ENCODE data around the gene PCP2. TPM values are rescaled to one million over a fixed set of nuclear protein-coding genes. Genes with fewer than 3 reads are reported as not detected.

PCP2 gene
- total RNA-seq, 1 donor = not detected

- H3K4me3 ChIP-seq (ENCODE audit: low read depth, low read length) = no peak overlapping the region
- DNase-seq (ENCODE audit: low read depth) = peak; percentile 17
- TF ChIP-seq, protein P1, sequence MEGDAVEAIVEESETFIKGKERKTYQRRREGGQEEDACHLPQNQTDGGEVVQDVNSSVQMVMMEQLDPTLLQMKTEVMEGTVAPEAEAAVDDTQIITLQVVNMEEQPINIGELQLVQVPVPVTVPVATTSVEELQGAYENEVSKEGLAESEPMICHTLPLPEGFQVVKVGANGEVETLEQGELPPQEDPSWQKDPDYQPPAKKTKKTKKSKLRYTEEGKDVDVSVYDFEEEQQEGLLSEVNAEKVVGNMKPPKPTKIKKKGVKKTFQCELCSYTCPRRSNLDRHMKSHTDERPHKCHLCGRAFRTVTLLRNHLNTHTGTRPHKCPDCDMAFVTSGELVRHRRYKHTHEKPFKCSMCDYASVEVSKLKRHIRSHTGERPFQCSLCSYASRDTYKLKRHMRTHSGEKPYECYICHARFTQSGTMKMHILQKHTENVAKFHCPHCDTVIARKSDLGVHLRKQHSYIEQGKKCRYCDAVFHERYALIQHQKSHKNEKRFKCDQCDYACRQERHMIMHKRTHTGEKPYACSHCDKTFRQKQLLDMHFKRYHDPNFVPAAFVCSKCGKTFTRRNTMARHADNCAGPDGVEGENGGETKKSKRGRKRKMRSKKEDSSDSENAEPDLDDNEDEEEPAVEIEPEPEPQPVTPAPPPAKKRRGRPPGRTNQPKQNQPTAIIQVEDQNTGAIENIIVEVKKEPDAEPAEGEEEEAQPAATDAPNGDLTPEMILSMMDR (IDR thresholded peaks at IDR 0.05; ENCODE audit: insufficient read depth, low read length) = no peak
Measured at GRCh38 chr19:7603919-7604318, 29.6 kb downstream of the PCP2 start.

GRCh38 chr19:7602935-7603497 is 30.5 kb downstream of the PCP2 start:
- peak; percentile 13 for DNase-seq (ENCODE audit: low read depth)
- TF ChIP-seq, protein P1 (IDR thresholded peaks at IDR 0.05; ENCODE audit: insufficient read depth, low read length) = no peak
- H3K4me3 ChIP-seq (ENCODE audit: low read depth, low read length) = no peak overlapping the region

DNA sequence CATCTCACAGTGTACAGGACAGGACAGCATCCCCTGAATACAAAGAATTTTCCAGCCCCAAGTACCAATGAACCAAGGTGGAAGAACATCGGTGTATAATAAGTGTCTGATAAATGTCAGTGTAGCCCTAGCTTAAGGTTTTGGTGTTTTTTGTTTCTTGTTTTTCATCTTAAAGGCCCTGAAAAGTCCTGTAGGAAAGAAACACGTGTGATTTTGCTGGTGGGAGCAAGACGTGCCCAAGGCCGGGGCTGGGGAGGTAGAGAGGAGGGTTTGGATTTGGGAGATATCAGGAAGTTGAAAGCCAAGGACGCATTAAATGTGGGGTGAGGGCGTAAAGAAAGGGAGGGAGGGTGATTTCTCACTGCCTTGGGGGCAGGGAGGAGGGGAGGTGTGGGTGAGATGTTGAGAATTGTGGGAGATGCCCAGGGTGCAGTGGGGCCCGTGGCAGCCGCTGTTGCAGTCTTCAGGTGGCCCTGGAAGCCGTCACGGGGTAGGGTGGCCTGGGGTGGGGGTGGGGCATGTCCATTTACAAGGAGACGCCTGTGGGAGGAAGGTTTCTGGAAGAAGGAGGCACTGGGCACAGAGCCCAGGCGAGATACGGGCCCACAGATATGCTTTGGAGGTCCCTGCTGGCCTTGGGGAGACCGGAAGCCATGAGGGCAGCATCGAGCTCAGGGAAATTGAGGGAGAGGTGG is 31.1 kb downstream of the PCP2 start:
- no peak overlapping the region for H3K4me3 ChIP-seq (ENCODE audit: low read depth, low read length)
- DNase-seq (ENCODE audit: low read depth) = peak; percentile 14
- TF ChIP-seq, protein P1 (IDR thresholded peaks at IDR 0.05; ENCODE audit: insufficient read depth, low read length) = no peak

GRCh38 chr19:7600721-7601120 is 32.8 kb downstream of the PCP2 start:
- DNase-seq (ENCODE audit: low read depth) = no peak
- TF ChIP-seq, protein P1 (IDR thresholded peaks at IDR 0.05; ENCODE audit: insufficient read depth, low read length) = no peak
- no peak overlapping the region for H3K4me3 ChIP-seq (ENCODE audit: low read depth, low read length)

DNA sequence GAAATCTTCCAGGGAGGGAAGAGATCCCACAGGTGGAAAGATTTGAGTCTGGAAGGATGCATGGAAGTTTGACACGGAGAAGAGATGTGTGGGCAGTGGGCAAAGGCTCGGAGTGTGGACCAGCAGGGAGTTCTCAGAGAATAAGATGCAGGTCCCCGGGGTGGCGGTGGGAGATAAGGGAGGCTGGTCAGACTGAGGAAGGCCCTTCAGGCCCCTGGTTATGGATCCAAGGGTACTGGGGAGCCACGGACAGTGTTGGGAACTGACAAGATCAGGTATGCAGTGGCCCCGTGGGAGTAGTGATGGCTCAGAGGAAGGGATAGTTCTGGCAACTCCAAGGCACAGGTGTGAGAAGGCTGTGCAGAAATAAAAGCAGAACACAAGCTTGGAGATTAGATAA is 35.3 kb downstream of the PCP2 start:
- no peak for DNase-seq (ENCODE audit: low read depth)
- TF ChIP-seq, protein P1 (IDR thresholded peaks at IDR 0.05; ENCODE audit: insufficient read depth, low read length) = no peak

GRCh38 chr19:7597689-7598088 is 35.8 kb downstream of the PCP2 start:
- no peak overlapping the region for H3K4me3 ChIP-seq (ENCODE audit: low read depth, low read length)
- DNase-seq (ENCODE audit: low read depth) = no peak
- TF ChIP-seq, protein P1 (IDR thresholded peaks at IDR 0.05; ENCODE audit: insufficient read depth, low read length) = no peak

More for the DNA sequence above, 35.3 kb downstream of the PCP2 start:
- no peak overlapping the region for H3K4me3 ChIP-seq (ENCODE audit: low read depth, low read length)
